NCI-H1417 treated with DMSO at 0.1 percent for 48 hours (cell line): Measurements from ENCODE around the gene CCR7.

Source experiments
- DNase-seq: peaks from one replicate; lab custom pipeline; 2025; lab: John Stamatoyannopoulos, UW

CCR7 gene, protein sequence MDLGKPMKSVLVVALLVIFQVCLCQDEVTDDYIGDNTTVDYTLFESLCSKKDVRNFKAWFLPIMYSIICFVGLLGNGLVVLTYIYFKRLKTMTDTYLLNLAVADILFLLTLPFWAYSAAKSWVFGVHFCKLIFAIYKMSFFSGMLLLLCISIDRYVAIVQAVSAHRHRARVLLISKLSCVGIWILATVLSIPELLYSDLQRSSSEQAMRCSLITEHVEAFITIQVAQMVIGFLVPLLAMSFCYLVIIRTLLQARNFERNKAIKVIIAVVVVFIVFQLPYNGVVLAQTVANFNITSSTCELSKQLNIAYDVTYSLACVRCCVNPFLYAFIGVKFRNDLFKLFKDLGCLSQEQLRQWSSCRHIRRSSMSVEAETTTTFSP

DNA sequence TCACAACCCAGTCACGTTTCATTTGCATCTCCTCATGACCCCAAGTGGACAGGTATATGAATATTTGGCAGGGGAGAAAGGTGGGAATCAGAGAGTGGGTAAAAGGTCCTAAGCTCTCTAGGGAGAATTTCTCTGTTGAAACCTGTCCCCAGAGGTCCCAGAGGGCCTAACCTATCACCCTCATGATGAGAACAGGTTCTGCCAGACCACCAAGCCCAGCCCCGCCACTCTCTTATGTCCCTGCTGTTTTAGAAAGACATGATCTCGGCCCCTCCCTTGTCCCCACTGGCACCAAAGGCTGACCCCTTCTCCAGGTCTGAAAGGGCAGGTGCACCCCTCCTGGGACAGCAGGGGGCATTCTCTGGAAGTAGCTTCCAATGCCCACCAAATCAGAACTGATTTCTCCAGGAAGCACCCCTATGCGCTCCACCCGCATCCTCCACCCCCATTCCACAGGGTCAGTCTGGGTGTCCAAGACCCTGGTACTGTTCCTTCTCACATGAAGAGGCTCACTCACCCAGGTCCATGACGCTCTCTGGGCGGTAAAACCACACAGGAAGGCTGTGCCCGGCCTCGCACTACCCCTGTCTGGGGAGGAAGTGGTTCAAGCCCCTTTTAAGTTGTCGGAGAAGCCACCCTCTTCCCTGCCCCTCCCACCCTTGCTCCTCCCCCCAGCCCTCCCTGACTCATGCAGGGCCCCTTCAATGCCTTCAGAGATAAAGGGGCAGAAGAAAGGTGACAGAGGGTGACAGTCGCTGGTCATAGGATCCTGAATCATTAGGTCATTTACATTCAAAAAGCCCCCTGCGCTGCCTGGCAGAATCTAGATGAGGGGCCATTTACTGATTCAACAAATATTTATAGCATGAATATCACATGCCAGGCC lies at the start of gene CCR7:
Gene CCR7, minus strand, starts transcription at position 590 of the 886 bp plus-strand sequence. Its CDS starts 63 bp downstream, at position 527.
- no peak for DNase-seq

GRCh38 chr17:40614431-40615067 lies 49.3 kb upstream of the CCR7 start:
- DNase-seq: no peak

DNA sequence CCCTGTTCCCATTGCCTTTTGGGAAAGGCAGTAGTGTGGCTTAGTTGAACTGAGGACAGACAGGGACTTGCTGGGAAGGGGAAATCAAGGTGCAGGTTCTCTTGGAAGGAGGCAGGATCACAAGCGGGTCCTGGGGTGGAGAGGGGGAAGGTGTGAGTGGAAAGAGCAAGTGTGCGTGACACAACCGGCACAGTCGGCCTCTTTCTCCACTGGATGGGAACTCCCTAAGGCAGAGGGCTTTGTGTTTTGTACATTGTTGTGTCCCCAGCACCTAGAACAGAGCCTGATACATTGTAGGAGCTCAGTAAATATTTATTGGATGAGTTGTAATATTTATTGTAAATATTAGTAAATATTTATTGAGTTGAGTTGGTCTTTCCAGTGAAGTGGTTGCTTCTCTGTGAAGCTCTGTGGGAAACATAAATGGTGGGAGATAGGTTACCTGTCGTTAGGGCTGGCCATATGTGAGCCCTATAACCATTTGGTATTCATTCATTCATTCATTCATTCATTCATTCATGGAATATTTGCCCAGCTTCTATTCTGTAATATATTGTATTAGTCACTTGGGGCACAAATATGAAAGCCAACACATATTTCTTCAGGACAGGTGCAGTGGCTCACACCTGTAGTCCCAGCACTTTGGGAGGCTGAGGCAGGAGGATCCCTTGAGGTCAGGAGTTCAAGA lies 48.3 kb upstream of the CCR7 start:
- DNase-seq: no peak

DNA sequence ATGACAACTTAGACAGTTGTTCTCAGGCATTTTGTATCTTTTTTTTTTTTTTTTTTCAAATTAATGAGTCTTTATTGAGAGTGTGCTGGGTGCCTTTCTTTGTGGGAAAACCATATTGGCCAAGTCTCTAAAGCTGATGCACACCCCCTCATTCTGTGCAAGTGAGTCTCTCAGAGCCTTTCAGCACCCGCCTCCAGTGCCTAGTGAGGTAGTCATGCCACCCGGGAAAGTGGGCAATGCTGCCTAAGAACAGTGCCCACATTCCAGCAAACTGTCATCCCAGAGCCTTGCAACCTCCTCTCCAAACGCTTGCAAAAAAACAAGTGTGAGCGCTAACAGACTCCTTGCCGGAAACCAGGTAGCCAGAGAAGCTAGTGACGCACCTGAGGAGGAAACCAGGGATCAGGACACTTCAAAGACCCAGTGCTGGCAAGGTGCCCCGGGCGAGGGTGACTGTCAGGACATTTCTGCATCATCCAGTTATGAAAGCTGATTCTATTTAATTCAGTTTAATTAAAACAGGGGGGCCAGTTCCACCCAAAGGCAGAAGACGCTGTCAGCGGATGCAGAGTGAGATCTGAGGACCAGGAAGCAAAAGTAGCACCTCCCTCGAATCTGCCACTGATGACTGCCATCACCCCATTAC lies 47.5 kb upstream of the CCR7 start:
- no peak for DNase-seq

DNA sequence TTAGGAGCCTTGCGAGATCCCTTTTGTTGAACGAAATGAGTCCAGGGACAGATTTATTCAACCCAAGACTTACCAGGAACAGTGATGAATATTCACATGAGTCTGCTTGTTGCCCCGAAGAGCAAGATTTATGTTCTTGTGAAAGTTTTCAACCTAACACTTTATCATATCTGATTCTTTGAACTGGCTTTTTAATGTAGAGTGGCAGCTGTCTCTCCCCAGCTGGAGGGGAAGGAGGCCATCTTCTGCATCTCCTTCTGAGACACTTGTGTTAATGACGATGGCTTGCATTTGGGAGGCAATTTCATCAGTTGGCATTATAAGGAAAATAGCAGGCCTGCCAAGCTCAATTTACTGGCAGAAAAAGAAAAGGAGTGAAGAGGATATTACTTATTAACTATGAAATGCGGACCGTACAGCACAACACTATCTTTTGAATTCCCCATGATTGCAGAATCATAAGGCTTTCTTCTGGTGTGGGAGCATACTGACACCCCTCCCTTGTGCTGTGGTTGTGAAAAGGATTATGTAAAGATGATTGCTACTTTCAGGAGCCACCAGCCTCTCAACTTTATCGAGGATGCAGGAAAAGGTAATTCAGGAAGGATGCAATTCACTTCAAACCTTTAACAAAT lies 46.7 kb upstream of the CCR7 start:
- no peak for DNase-seq

DNA sequence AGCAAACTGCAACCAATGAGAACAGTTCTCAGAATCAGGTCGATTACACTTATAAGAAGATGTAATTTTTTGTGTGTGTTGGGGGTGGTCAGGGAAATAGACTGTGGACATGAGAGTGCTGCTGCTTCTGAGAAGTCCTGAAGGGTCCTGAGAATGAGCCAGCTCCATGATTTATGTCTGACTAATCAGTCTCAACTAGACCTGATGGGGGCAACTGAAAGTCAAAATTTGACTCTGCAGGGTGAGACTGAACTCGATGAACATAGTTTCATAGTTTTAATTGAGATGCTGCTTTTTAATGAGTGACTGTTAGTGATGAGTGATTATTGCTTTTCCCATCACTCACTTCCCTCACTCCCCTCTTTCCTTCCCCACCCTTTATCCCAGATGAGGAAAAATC lies 45.1 kb upstream of the CCR7 start:
- no peak for DNase-seq

GRCh38 chr17:40608061-40608581 lies 42.8 kb upstream of the CCR7 start:
- no peak for DNase-seq

DNA sequence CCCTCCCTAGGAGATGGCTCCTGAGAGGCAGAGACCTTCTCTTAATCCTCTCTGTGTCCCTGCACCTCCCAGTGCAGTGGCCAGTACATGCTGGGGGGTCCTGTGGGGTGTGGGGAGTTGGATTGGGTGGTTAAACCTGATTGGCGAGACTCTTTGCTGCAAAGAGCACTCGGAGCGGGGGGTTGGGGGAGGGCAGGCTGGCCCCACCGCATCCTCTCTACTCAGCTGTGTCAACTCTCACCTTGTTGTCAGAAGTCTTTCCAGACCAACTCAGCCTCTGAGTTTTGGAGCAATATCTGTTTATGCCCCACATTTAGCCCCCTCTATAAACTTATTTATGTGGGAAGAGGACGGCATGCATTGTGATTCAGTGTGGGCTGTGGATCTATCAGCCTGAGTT lies 42.4 kb upstream of the CCR7 start:
- DNase-seq: no peak

DNA sequence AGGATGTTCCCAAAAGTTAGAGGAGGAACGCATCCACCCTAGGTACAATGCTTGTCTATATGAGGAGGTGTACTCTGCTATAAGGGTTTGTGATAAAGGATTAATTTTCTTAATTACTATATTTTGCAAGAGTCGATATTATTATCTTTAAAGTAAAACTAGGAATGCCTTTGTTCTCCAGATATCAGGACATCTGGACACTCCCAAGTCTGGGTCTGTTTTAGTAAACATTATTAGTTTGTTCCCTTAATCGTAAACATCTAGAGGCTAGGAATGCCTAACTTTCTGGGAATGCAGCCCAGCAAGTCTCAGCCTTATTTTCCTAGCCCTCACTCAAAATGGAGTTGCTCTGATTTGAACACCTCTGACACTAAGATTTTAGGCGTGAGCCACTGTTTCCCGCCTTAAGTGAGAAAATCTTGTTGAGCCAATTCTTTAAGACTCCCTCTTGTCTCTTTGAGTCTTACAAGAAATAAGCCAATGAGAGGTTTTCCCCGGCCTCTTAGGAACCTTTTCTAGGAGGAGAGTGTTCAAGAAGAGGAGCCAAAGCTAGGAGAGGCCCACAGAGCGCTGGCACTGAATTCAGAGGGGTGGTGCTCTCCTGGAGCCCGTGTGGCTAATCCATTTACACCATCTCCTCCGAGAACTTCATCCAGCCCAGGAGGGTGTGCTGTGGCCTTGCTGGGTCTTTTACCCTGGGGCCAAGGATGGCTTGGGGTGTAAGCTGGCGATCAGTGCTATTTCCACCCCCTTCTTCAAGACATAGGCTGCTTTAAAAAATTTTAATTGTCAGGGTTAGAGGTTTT lies 41.5 kb upstream of the CCR7 start:
- no peak for DNase-seq

- DNase-seq: no peak
These were observed 40.0 kb upstream of the CCR7 start for GRCh38 chr17:40605306-40605705.

GRCh38 chr17:40604327-40605080 lies 39.2 kb upstream of the CCR7 start:
- DNase-seq: no peak

DNA sequence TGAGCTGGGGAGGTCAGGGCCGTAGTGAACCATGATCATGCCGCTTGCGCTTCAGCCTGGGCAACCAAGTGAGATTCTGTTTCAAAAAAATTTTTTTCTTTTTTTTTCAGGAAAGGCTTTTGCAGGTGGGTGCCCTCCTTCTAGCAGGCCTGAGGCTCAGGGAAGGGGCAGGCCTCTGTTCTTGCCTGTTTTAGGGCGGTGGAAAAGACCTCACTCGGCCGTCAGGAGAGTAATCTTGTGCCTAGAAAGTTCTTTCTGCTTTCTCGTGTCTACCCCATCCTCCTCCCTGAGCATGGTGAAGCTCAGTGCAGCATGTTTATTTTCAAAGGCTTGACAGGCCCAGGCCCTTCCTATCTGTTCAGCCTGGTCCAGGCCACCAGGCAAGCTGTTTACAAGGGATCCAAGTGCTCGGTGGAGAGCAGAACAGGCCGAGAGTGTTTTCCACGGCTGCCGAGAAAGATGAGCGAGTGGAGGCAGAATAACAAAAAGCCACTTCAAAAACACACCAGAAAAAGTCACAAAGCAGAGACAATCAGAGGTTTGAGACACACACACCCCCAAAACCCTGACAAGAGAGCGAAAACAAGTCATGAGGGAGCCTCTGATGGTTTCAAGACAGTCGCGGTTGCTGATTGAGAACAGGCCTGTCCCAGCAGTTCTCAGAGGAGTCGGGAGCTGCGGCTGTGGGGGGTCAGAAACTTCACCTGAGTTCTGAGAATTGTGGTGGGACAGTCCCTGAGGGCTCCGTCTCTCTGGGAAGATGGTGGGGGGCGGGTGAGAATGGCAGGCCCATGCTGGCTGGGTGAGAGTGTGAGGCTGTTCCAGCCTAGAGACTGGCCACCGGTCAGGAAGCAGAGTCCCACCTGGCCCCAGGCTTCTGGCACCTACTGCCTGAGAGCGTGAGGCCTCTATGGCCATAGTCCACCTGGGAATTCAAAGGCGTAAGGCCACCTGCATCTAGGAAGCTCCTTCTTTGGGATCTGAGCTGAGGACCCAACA lies 37.5 kb upstream of the CCR7 start:
- DNase-seq: no peak

DNA sequence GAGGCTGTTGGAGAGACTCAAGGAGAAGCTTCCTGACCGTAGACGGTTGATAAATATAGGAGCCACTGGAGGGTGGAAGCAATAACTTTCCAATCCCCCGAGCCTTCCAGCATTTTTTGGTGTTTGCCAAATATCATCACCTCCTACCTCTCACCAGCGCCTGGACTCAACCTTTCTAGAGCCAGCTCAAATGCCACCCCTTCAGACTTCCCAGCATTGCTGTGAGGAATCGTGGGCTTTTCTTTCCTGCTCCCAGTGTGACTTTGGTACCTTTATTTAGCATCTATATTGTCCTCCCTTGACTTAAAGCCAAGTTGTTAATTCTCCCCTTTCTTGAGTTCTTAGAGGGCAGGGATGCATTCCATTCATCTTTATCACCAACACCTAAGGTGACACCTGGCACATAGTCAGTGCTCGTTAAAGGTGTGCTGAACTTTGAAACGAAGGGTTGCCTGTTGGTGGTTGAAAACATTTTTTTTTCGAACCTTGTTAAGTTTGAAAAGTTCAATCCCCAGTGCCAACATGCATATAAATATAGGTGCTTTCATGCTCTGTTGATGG lies 35.3 kb upstream of the CCR7 start:
- no peak for DNase-seq

DNA sequence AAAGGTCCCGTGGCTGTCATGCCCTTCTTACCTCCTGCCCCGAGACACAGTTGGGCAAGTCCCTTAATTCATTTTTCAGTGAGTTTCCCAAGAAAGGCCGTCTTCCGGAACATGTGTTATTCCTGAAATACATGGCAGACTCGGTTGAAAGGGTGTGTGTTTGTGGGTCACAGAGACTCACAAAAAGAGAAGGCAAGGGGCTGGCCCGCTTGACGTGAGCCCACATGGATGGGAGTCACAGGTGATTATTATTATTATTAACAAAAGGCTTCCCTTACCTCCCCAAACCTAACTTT lies 34.1 kb upstream of the CCR7 start:
- DNase-seq: no peak

- DNase-seq: no peak
These were observed 33.6 kb upstream of the CCR7 start for GRCh38 chr17:40598619-40599467.

GRCh38 chr17:40598301-40598618 lies 33.0 kb upstream of the CCR7 start:
- DNase-seq: no peak
